ENCODE measurements around the gene ADGB.

Gene ADGB

GRCh38 chr6:146593986-146594385 lies 4.8 kb upstream of the ADGB start:
- H3K4me3 ChIP-seq (ENCODE audit: low read length): no peak overlapping the region
- TF ChIP-seq CTCF (IDR thresholded peaks at IDR 0.05; ENCODE audit: insufficient read depth, low read depth, low read length, missing control alignments): no peak
- DNase-seq (ENCODE audit: low read depth): no peak

- H3K4me3 ChIP-seq (ENCODE audit: low read length): no peak overlapping the region
- TF ChIP-seq CTCF (IDR thresholded peaks at IDR 0.05; ENCODE audit: insufficient read depth, low read depth, low read length, missing control alignments): no peak
- DNase-seq (ENCODE audit: low read depth): no peak
Measured at GRCh38 chr6:146594495-146594894, 4.3 kb upstream of the ADGB start.

- no peak overlapping the region for H3K4me3 ChIP-seq (ENCODE audit: low read length)
- peak; percentile 57 for DNase-seq (ENCODE audit: low read depth)
- no peak for TF ChIP-seq CTCF (IDR thresholded peaks at IDR 0.05; ENCODE audit: insufficient read depth, low read depth, low read length, missing control alignments)
Measured at GRCh38 chr6:146595972-146596731, 2.6 kb upstream of the ADGB start.

- no peak for DNase-seq (ENCODE audit: low read depth)
- H3K4me3 ChIP-seq (ENCODE audit: low read length): no peak overlapping the region
- no peak for TF ChIP-seq CTCF (IDR thresholded peaks at IDR 0.05; ENCODE audit: insufficient read depth, low read depth, low read length, missing control alignments)
Measured at GRCh38 chr6:146601352-146601751, 2.6 kb downstream of the ADGB start.

GRCh38 chr6:146602526-146602925 lies 3.8 kb downstream of the ADGB start:
- no peak for DNase-seq (ENCODE audit: low read depth)
- no peak overlapping the region for H3K4me3 ChIP-seq (ENCODE audit: low read length)
- no peak for TF ChIP-seq CTCF (IDR thresholded peaks at IDR 0.05; ENCODE audit: insufficient read depth, low read depth, low read length, missing control alignments)

- no peak overlapping the region for H3K4me3 ChIP-seq (ENCODE audit: low read length)
- no peak for TF ChIP-seq CTCF (IDR thresholded peaks at IDR 0.05; ENCODE audit: insufficient read depth, low read depth, low read length, missing control alignments)
- no peak for DNase-seq (ENCODE audit: low read depth)
Measured at GRCh38 chr6:146613947-146614346, 15.2 kb downstream of the ADGB start.

GRCh38 chr6:146620655-146621054 lies 21.9 kb downstream of the ADGB start:
- DNase-seq (ENCODE audit: low read depth): peak; percentile 9
- no peak for TF ChIP-seq CTCF (IDR thresholded peaks at IDR 0.05; ENCODE audit: insufficient read depth, low read depth, low read length, missing control alignments)
- H3K4me3 ChIP-seq (ENCODE audit: low read length): no peak overlapping the region

Measured in epithelial cell of esophagus (primary cell).